Putamen (tissue), 1 donor: ENCODE results near the gene FANCE.
"Not testable (repeated sequence)": the region's sequence is repeated elsewhere in the genome, so short reads cannot be mapped to it uniquely, and the experiment has no call there.

Source experiments
- DNase-seq: peaks from one replicate; pipeline ENCODE4 v3.0.0-alpha.2; 2016; ENCODE audit warnings: low spot score

FANCE gene

GRCh38 chr6:35497571-35498421, 45.7 kb downstream of the FANCE start:
- no peak for DNase-seq

GRCh38 chr6:35498422-35499067, 46.4 kb downstream of the FANCE start:
- no peak for DNase-seq

DNA sequence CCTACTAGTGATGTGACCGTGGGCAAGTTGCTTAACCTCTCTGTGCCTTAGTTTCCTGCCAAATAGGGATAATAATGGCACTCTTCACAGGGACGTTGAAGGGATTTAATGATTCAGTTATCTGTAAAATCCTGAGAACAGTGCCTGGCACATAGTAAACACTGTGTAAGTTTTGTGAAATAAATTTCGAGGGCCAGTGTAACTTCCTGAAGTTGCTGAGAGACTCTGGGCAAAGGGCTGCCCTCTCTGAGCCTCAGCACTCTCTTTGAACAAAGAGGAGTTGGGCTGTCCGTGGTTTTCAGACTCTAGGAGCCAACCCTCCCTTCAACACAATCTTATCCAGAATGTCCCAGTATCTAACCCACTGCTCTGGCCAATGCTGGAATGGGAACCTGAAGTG, 47.2 kb downstream of the FANCE start:
- DNase-seq, result no peak

DNA sequence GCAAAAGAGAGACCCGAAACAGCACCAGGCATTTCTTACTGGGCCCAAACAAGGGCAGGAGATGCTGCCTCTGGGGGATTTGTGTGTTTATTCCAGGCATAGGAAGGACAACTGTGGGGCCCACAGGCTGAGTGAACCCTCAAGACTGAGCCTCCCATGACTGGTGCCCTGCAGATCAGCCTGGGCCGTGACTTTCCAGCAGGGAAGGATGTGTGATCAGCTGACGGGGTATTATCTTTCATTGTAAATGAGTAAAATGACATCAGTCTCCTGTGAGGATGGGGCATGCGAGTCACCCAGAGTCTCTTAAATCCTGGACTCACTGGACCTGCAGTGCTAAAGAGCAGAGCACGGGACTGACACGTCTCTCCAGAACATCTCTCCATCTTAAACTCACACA, 48.6 kb downstream of the FANCE start:
- DNase-seq, result no peak

- DNase-seq, result no peak
Measured at GRCh38 chr6:35501784-35502183, 49.6 kb downstream of the FANCE start.

- DNase-seq, result no peak
Measured at GRCh38 chr6:35503534-35503933, 51.4 kb downstream of the FANCE start.

- no peak for DNase-seq
Measured at GRCh38 chr6:35505999-35506412, 53.9 kb downstream of the FANCE start.

DNA sequence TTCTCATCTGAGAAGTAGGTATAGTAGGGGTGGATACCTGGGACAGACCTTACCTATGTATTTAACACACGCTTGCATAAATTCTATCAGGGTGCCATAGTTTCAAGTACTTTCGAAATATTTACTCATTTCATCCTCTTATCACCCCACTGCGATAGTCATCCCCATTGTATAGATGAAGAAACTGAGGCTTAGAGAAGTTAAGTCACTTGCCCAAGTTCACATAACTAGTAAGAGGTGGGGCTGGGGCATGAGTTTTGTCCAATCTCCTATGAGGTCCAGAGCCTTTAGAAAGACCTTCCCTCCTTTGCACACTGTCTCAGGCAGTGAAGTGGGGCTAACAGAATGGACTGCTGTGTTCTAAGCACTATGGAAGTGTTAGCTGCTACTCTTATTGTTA, 54.4 kb downstream of the FANCE start:
- DNase-seq, result no peak

DNA sequence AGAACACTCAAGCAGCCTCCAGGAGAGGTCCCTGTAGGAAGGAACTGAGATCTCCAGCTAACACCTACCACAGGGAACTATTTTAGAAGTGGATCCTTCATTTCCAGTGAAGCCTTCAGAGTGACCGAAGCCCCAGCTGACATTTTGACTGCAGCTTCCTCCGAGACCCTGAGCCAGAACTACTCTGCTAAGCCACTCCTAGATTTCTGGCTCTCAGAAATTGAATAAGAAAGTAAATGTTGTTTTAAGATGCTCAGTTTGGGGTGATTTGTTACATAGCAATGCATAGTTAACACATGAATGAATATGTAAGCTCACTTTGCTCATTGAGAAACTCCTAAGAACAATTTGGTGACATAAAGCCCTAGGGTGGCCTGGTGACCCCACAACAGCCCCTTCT, 55.1 kb downstream of the FANCE start:
- no peak for DNase-seq

DNA sequence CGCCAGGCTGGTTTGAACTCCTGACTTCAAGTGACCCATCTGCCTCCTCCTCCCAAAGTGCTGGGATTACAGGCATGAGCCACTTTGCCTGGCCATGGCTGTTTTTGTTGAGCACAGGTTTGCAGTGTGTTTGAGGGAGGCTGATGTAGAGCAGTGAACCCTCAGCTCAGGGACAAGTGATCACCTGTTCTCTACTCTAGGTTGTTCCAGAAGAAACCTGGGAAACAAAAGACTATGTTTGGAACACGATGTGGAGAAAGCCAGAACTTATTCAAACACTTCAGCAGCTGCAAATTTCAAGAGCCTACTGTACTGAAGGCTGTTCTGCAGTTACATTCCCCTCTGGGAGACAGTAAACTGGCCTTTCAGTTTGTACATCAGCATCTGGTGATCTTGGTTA, 55.9 kb downstream of the FANCE start:
- DNase-seq, result no peak

DNA sequence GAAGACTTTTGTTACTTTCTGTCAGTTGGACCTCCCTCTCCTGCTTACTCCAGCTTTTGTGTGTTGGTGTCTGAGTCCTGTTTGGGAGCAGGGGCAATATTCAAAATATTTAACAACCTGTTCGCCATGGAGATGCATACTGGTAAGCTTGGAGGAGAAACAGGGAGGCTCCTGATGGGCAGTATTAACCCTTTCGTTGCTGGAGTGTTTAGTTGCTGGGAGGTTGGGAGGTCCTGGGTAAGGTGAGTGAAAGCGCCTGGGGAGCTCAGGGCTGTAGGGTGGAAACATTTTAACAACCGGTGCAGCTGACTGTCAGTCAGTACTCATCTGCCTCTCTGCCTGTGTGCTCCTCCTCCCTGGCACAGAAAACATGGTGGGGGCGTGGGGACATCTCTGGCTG, 56.4 kb downstream of the FANCE start:
- no peak for DNase-seq

- DNase-seq, result no peak
Measured at GRCh38 chr6:35510916-35511561, 58.9 kb downstream of the FANCE start.

DNA sequence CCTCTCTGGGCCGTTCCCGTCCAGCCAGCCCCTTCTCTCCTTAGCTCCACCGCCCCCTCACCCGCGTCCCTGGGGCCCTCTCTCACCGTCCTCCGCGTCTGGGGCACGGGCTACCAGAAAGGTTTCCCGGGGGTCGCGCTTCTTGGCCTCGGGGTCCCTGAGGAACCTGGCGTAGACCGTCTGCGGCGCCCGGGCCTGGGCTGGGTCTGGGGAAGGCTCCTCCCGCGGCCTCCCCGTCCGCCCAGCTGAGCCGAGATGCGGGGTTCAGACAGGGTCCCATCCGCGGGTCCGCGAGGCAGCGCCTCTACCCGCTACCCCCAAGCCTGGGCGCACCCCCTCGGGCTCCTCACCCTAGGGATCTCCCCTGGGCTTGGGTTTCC, 59.4 kb downstream of the FANCE start:
- no peak for DNase-seq

DNA sequence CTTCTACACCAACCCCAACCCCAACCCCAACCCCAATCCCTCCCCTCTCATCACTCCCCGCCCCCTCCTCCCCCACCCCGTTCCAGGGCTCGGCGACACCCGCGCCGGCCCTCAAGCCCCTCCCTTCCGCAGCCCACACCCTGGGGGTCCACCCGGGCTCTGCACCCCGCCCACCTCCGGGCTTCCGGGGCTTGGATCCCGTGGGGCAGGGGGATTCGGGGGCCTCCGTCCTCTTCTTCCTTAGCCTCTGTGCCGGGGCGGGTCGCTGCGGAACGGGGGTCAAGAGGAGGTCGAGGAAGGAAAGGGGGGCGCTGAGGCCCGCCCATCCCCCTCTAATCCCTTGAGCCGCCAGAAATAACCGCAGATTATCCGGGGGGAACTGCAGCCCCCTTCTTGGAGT, 59.9 kb downstream of the FANCE start:
- DNase-seq, result no peak

DNA sequence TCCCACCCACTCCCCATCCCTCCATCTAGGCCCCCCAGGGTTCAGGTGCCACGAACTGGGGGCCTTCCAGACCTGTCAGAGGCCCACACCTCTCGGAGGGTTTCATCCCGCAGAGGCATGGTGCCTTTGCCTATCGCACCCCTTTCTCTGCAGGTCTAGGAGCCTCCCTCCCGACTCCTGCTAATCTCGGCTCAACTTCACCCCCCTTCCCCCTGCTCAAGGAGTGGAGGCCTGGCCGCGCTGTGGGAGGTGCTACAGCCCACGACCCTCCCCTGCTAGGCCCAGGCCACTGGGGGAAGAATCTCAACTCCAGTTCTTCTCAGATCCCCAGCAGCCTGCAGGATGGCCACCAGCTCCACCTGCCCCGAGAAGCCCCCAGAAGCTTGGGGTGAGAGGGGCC, 60.6 kb downstream of the FANCE start, which contains the start of gene TULP1:
Gene TULP1, minus strand, starts transcription at position 157 of the 400 bp plus-strand sequence. Its CDS starts 38 bp downstream, at position 119.
- DNase-seq, result no peak

- no peak for DNase-seq
Measured at GRCh38 chr6:35514587-35514986, 62.4 kb downstream of the FANCE start.

GRCh38 chr6:35515939-35516338, 63.8 kb downstream of the FANCE start:
- DNase-seq, result not testable (repeated sequence)
